ENCODE data around the gene MYOM3.

Gene MYOM3

GRCh38 chr1:24089027-24089742 lies 22.8 kb downstream of the MYOM3 start:
- no peak overlapping the region for H3K27ac ChIP-seq
- no peak for DNase-seq
- no peaks in the 10 kb centered on the region for H3K9me3 ChIP-seq
- TF ChIP-seq CTCF (IDR thresholded peaks at IDR 0.05), result no peak
- no peaks in the 10 kb centered on the region for H3K4me1 ChIP-seq
- intact Hi-C loops (cut with DNase I; ENCODE audit: low total_unique reads), result no loop called here
- no peak overlapping the region for H3K4me3 ChIP-seq
- H3K36me3 ChIP-seq, result no peaks in the 10 kb centered on the region
- H3K27me3 ChIP-seq, result no peaks in the 10 kb centered on the region

GRCh38 chr1:24086466-24086865 lies 25.5 kb downstream of the MYOM3 start:
- intact Hi-C loops (cut with DNase I; ENCODE audit: low total_unique reads), result no loop called here
- no peaks in the 10 kb centered on the region for H3K4me1 ChIP-seq
- H3K4me3 ChIP-seq, result no peak overlapping the region
- no peak for DNase-seq
- no peak for TF ChIP-seq CTCF (IDR thresholded peaks at IDR 0.05)
- no peak overlapping the region for H3K27ac ChIP-seq
- H3K9me3 ChIP-seq, result no peaks in the 10 kb centered on the region
- H3K36me3 ChIP-seq, result no peaks in the 10 kb centered on the region
- no peaks in the 10 kb centered on the region for H3K27me3 ChIP-seq

- no peak overlapping the region for H3K4me3 ChIP-seq
- no peaks in the 10 kb centered on the region for H3K36me3 ChIP-seq
- DNase-seq, result no peak
- no peaks in the 10 kb centered on the region for H3K27me3 ChIP-seq
- no peak overlapping the region for H3K27ac ChIP-seq
- H3K4me1 ChIP-seq, result no peaks in the 10 kb centered on the region
- no peak for TF ChIP-seq CTCF (IDR thresholded peaks at IDR 0.05)
- intact Hi-C loops (cut with DNase I; ENCODE audit: low total_unique reads), result no loop called here
- no peaks in the 10 kb centered on the region for H3K9me3 ChIP-seq
These were observed 26.4 kb downstream of the MYOM3 start for GRCh38 chr1:24085546-24085945.

DNA sequence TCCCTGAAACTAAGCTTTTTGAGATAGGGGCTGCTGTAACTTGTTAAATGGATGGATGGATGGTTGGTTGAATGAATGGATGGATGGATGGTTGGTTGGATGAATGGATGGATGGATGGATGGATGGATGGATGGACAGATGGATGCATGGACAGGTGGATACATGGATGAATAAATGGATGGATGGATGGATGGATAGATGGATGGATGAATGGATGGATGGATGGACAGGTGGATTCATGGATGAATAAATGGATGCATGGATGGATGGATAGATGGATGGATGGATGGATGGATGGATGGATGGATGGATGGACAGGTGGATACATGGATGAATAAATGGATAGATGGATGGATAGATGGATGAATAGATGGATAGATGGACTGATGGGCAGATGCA lies 26.9 kb downstream of the MYOM3 start:
- Histone ChIP-seq H3K36me3 (no peaks in the 10 kb centered on the region), H3K4me1 (no peaks in the 10 kb centered on the region), H3K9me3 (no peaks in the 10 kb centered on the region), H3K27ac (no peak overlapping the region), H3K27me3 (no peaks in the 10 kb centered on the region), H3K4me3 (no peak overlapping the region)
- TF ChIP-seq CTCF (IDR thresholded peaks at IDR 0.05), result no peak
- no peak for DNase-seq
- intact Hi-C loops (cut with DNase I; ENCODE audit: low total_unique reads), result no loop called here

- no peaks in the 10 kb centered on the region for H3K27me3 ChIP-seq
- no peaks in the 10 kb centered on the region for H3K36me3 ChIP-seq
- no peak overlapping the region for H3K27ac ChIP-seq
- no peak for DNase-seq
- intact Hi-C loops (cut with DNase I; ENCODE audit: low total_unique reads), result no loop called here
- no peak for TF ChIP-seq CTCF (IDR thresholded peaks at IDR 0.05)
- H3K4me3 ChIP-seq, result no peak overlapping the region
- H3K9me3 ChIP-seq, result no peaks in the 10 kb centered on the region
- no peaks in the 10 kb centered on the region for H3K4me1 ChIP-seq
These were observed 27.9 kb downstream of the MYOM3 start for GRCh38 chr1:24084050-24084449.

DNA sequence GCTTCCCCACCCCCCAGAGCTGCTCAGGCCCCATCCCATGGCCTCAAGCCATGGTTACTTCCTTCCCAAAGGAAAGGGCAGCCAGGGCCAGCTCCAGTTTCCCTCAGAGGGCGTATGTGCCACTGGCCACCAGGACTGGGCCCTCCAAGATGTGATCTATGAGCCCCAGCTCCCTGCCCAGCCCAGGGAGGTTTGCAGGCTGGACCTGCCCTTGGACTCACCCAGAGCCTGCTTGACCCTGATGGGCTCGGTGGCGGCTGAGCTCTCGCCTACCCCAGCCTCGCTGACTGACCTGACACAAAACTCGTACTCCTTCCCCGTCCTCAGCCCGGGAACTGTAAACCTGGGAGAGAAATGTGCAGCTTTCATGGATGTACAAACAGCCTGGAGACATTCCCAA lies 29.6 kb downstream of the MYOM3 start:
- Histone ChIP-seq H3K36me3 (no peaks in the 10 kb centered on the region), H3K9me3 (no peaks in the 10 kb centered on the region), H3K4me1 (no peaks in the 10 kb centered on the region), H3K4me3 (no peak overlapping the region), H3K27ac (no peak overlapping the region), H3K27me3 (no peaks in the 10 kb centered on the region)
- no peak for TF ChIP-seq CTCF (IDR thresholded peaks at IDR 0.05)
- intact Hi-C loops (cut with DNase I; ENCODE audit: low total_unique reads), result no loop called here
- DNase-seq, result no peak
